GM23338 (cell line): ENCODE results near the gene SH3BP4. TPM values are rescaled to one million over a fixed set of nuclear protein-coding genes. Genes with fewer than 3 reads are reported as not detected.
A peak's percentile ranks its signal among the peaks of the same experiment; 100 is the strongest.

Experiments
- ATAC-seq: fragments of 200-7000 bp; cut with Tn5 transposase; 3 replicates; pipeline ENCODE4 v1.9.1; 2020
- DNase-seq: peaks from one replicate; pipeline ENCODE4 v3.0.0-alpha.2; 2015; ENCODE audit warnings: low spot score
- H2AFZ ChIP-seq: fragments of 200-600 bp; sonication (generic); 2 replicates; pipeline ENCODE4 v1.8.0; 2016; ENCODE audit warnings: antibody characterized with exemption, mild to moderate bottlenecking, moderate library complexity
- H3F3A ChIP-seq: fragments of 200-600 bp; sonication (generic); replicated peaks from 2 replicates; pipeline ENCODE4 v1.8.0; 2017; ENCODE audit warnings: antibody characterized with exemption, mixed run types, low read depth
- H3K27ac ChIP-seq: fragments of 200-600 bp; sonication (generic); 2 replicates; pipeline ENCODE4 v1.6.1; 2016; ENCODE audit warnings: low read depth
- H3K27me3 ChIP-seq: fragments of 200-600 bp; sonication (generic); 2 replicates; pipeline ENCODE4 v1.8.0; 2016; ENCODE audit warnings: mild to moderate bottlenecking, mixed run types, moderate library complexity; ENCODE audit not compliant: insufficient read depth
- H3K36me3 ChIP-seq: fragments of 200-600 bp; sonication (generic); 2 replicates; pipeline ENCODE4 v1.8.0; 2016; ENCODE audit warnings: mild to moderate bottlenecking; ENCODE audit not compliant: insufficient read depth
- H3K4me1 ChIP-seq: fragments of 200-600 bp; sonication (generic); 2 replicates; pipeline ENCODE4 v1.8.0; 2016; ENCODE audit warnings: mild to moderate bottlenecking, moderate library complexity; ENCODE audit not compliant: insufficient read depth
- H3K4me2 ChIP-seq: fragments of 200-600 bp; sonication (generic); 2 replicates; pipeline ENCODE4 v1.7.1; 2017; ENCODE audit warnings: mixed run types
- H3K4me3 ChIP-seq: fragments of 200-600 bp; sonication (generic); 2 replicates; pipeline ENCODE4 v1.6.1; 2016; ENCODE audit warnings: mixed run types
- H3K79me2 ChIP-seq: fragments of 200-600 bp; sonication (generic); replicated peaks from 2 replicates; pipeline ENCODE4 v1.8.0; 2017; ENCODE audit warnings: mild to moderate bottlenecking; ENCODE audit not compliant: insufficient read depth
- H3K9me2 ChIP-seq: fragments of 200-600 bp; sonication (generic); 2 replicates; pipeline ENCODE4 v1.8.0; 2017; ENCODE audit not compliant: insufficient read depth
- H4K20me1 ChIP-seq: fragments of 200-600 bp; sonication (generic); replicated peaks from 2 replicates; pipeline ENCODE4 v1.8.0; 2017; ENCODE audit warnings: mild to moderate bottlenecking; ENCODE audit not compliant: insufficient read depth
- H3K27ac Mint-ChIP-seq: 2 replicates; pipeline ENCODE4 v1.8.0; 2020; ENCODE audit warnings: inconsistent platforms, mild to moderate bottlenecking, moderate library complexity, mixed read lengths
- H3K27me3 Mint-ChIP-seq: 3 replicates; pipeline ENCODE4 v1.8.0; 2022; ENCODE audit warnings: low read depth, mild to moderate bottlenecking, moderate library complexity, mixed read lengths, inconsistent platforms; ENCODE audit not compliant: insufficient read depth, poor library complexity
- H3K36me3 Mint-ChIP-seq: 3 replicates; pipeline ENCODE4 v1.8.0; 2021; ENCODE audit warnings: low read depth, mild to moderate bottlenecking, inconsistent platforms, moderate library complexity, mixed read lengths
- H3K4me1 Mint-ChIP-seq: 3 replicates; pipeline ENCODE4 v1.8.0; 2020; ENCODE audit warnings: mild to moderate bottlenecking, inconsistent platforms, mixed read lengths
- H3K4me3 Mint-ChIP-seq: 3 replicates; pipeline ENCODE4 v1.8.0; 2021; ENCODE audit warnings: moderate library complexity, mild to moderate bottlenecking, inconsistent platforms, mixed read lengths
- H3K9me3 Mint-ChIP-seq: 3 replicates; pipeline ENCODE4 v1.8.0; 2020; ENCODE audit warnings: moderate library complexity, mild to moderate bottlenecking, inconsistent platforms, mixed read lengths
- CREB1 ChIP-seq: fragments of 250-450 bp; sonication (Bioruptor Pico); IDR thresholded peaks from 2 replicates; pipeline ENCODE4 v1.5.0; 2020; ENCODE audit warnings: low read depth, mild to moderate bottlenecking, moderate library complexity
- JUNB ChIP-seq: IDR thresholded peaks from one replicate; pipeline ENCODE4 v1.6.1; 2016; ENCODE audit warnings: antibody characterized with exemption; ENCODE audit not compliant: unreplicated experiment
- POLR2AphosphoS5 ChIP-seq: IDR thresholded peaks from 2 replicates; pipeline ENCODE4 v1.6.1; 2016; ENCODE audit warnings: antibody characterized with exemption, low read depth
- ZNF114 ChIP-seq: fragments of 250-450 bp; sonication (Bioruptor Pico); IDR thresholded peaks from 2 replicates; pipeline ENCODE4 v1.5.0; 2020; ENCODE audit warnings: mild to moderate bottlenecking, moderate library complexity
- ZNF331 ChIP-seq: fragments of 250-450 bp; sonication (Bioruptor Pico); IDR thresholded peaks from 2 replicates; pipeline ENCODE4 v1.5.0; 2020; ENCODE audit warnings: low read depth, mild to moderate bottlenecking, moderate library complexity
- polyA plus RNA-seq: library from polyadenylated mRNA; unstranded; fragments of >200 nt; fragmentation: Nextera tagmentation; extraction: Ambion mirVana; gene quantifications from 2 replicates; pipeline ENCODE4 v1.2.1, GENCODE V29; 2016
- total RNA-seq: library from RNA; depleted of rRNA; stranded (reverse); fragments of >200 nt; shearing (Covaris generic); gene quantifications from 2 replicates; pipeline ENCODE4 v1.2.3, GENCODE V29; 2014
- TF ChIP-seq, protein P1 (sequence below): fragments of 250-450 bp; sonication (Bioruptor Pico); IDR thresholded peaks from 2 replicates; pipeline ENCODE4 v1.5.0; 2020; ENCODE audit warnings: mild to moderate bottlenecking, moderate library complexity
- TF ChIP-seq, protein P2 (sequence below): IDR thresholded peaks from 2 replicates; pipeline ENCODE4 v1.6.1; 2016; ENCODE audit warnings: antibody characterized with exemption
- TF ChIP-seq, protein P3 (sequence below), 2 experiments: fragments of 200-600 bp in 1 of 2; sonication (generic) in 1 of 2; conservative IDR thresholded peaks; 2 replicates each; pipeline versions ENCODE4 v1.5.1 to v1.6.1; 2016 to 2017; ENCODE audit warnings: antibody characterized with exemption in 2 of 2, low read depth in 2 of 2, mild to moderate bottlenecking in 2 of 2, moderate library complexity in 1 of 2

SH3BP4 gene
- total and polyA plus RNA-seq, 2 experiments from 2014 or later, result 15.6 to 50.9 TPM

DNA sequence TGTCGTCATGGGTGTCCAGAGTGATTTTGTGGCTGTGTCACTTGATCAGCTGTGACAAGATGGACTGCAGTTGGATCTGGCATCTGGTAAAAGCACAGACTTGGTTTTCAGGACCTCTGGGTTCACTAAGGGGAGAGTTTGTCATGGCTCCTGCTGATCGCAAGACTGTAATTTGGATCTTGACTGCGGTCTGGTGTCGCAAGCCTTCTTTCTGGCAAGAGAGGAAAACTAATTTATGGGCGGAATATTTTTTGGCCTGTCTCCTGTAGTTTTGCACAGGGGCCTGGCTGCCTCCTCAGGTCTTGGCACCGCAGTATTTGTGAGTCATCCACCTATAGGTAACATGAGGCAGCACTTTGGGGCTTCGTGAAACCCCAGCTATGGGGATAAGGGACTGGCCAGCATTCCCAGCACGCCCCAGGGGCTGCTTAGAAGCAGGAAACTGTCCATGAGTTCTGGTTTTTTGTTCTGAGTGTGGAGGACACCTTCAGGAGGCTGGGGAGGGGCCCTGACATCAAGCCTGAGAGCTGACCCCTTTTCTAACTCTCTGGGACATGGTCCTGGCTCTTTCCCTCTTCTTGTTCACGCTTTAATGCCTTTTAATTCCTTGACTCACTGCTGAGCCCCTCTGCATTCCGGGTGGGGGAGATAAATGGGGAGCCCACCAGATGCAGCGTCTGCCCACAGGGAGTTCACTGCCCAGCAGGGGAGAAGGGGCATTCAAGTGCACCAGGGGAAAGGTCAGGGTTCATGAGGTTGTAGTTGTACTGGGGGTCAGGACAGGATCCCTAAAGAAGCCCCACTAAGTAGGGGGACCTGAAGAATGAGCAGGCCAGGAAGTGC, 12.2 kb downstream of the SH3BP4 start:
- peaks cover 32% of the 10 kb centered on the region for H3K4me1 ChIP-seq
- no peak overlapping the region for H3K4me2 ChIP-seq
- H3K4me1 Mint-ChIP-seq, result peaks cover 48% of the 10 kb centered on the region
- no peak for ATAC-seq
- H3K4me3 ChIP-seq, result no peak overlapping the region
- peaks cover 57% of the 10 kb centered on the region for H4K20me1 ChIP-seq
- peaks cover 6% of the 10 kb centered on the region; the same call in 2 of the 3 replicates for H3K36me3 Mint-ChIP-seq
- H3F3A ChIP-seq, result no peaks in the 10 kb centered on the region; the same call in 1 of the 2 replicates
- no peaks in the 10 kb centered on the region for H3K9me3 Mint-ChIP-seq
- H2AFZ ChIP-seq, result no peak overlapping the region
- H3K79me2 ChIP-seq, result peaks cover 100% of the 10 kb centered on the region
- no peak overlapping the region for H3K4me3 Mint-ChIP-seq
- no peaks in the 10 kb centered on the region for H3K27me3 ChIP-seq
- H3K27me3 Mint-ChIP-seq, result peaks cover 8% of the 10 kb centered on the region
- DNase-seq, result no peak
- 0 out of 2 replicates have a peak overlapping the region, but pooled peaks have one; percentile 31 for H3K27ac Mint-ChIP-seq
- H3K27ac ChIP-seq, result no peak overlapping the region
- no peaks in the 10 kb centered on the region for H3K36me3 ChIP-seq
- no peaks in the 10 kb centered on the region for H3K9me2 ChIP-seq
- TF ChIP-seq POLR2AphosphoS5 (no peak), ZNF331 (CRISPR knock-in tag) (no peak), ZNF114 (CRISPR knock-in tag) (no peak), CREB1 (no peak), JUNB (no peak)
- TF ChIP-seq, protein P1, sequence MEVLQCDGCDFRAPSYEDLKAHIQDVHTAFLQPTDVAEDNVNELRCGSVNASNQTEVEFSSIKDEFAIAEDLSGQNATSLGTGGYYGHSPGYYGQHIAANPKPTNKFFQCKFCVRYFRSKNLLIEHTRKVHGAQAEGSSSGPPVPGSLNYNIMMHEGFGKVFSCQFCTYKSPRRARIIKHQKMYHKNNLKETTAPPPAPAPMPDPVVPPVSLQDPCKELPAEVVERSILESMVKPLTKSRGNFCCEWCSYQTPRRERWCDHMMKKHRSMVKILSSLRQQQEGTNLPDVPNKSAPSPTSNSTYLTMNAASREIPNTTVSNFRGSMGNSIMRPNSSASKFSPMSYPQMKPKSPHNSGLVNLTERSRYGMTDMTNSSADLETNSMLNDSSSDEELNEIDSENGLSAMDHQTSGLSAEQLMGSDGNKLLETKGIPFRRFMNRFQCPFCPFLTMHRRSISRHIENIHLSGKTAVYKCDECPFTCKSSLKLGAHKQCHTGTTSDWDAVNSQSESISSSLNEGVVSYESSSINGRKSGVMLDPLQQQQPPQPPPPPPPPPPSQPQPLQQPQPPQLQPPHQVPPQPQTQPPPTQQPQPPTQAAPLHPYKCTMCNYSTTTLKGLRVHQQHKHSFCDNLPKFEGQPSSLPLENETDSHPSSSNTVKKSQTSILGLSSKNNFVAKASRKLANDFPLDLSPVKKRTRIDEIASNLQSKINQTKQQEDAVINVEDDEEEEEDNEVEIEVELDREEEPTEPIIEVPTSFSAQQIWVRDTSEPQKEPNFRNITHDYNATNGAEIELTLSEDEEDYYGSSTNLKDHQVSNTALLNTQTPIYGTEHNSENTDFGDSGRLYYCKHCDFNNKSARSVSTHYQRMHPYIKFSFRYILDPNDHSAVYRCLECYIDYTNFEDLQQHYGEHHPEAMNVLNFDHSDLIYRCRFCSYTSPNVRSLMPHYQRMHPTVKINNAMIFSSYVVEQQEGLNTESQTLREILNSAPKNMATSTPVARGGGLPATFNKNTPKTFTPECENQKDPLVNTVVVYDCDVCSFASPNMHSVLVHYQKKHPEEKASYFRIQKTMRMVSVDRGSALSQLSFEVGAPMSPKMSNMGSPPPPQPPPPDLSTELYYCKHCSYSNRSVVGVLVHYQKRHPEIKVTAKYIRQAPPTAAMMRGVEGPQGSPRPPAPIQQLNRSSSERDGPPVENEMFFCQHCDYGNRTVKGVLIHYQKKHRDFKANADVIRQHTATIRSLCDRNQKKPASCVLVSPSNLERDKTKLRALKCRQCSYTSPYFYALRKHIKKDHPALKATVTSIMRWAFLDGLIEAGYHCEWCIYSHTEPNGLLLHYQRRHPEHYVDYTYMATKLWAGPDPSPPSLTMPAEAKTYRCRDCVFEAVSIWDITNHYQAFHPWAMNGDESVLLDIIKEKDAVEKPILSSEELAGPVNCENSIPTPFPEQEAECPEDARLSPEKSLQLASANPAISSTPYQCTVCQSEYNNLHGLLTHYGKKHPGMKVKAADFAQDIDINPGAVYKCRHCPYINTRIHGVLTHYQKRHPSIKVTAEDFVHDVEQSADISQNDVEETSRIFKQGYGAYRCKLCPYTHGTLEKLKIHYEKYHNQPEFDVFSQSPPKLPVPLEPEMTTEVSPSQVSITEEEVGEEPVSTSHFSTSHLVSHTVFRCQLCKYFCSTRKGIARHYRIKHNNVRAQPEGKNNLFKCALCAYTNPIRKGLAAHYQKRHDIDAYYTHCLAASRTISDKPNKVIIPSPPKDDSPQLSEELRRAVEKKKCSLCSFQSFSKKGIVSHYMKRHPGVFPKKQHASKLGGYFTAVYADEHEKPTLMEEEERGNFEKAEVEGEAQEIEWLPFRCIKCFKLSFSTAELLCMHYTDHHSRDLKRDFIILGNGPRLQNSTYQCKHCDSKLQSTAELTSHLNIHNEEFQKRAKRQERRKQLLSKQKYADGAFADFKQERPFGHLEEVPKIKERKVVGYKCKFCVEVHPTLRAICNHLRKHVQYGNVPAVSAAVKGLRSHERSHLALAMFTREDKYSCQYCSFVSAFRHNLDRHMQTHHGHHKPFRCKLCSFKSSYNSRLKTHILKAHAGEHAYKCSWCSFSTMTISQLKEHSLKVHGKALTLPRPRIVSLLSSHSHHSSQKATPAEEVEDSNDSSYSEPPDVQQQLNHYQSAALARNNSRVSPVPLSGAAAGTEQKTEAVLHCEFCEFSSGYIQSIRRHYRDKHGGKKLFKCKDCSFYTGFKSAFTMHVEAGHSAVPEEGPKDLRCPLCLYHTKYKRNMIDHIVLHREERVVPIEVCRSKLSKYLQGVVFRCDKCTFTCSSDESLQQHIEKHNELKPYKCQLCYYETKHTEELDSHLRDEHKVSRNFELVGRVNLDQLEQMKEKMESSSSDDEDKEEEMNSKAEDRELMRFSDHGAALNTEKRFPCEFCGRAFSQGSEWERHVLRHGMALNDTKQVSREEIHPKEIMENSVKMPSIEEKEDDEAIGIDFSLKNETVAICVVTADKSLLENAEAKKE (CRISPR knock-in tag), result no peak
- TF ChIP-seq, protein P2, sequence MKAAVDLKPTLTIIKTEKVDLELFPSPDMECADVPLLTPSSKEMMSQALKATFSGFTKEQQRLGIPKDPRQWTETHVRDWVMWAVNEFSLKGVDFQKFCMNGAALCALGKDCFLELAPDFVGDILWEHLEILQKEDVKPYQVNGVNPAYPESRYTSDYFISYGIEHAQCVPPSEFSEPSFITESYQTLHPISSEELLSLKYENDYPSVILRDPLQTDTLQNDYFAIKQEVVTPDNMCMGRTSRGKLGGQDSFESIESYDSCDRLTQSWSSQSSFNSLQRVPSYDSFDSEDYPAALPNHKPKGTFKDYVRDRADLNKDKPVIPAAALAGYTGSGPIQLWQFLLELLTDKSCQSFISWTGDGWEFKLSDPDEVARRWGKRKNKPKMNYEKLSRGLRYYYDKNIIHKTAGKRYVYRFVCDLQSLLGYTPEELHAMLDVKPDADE, result no peak
- TF ChIP-seq, protein P3, sequence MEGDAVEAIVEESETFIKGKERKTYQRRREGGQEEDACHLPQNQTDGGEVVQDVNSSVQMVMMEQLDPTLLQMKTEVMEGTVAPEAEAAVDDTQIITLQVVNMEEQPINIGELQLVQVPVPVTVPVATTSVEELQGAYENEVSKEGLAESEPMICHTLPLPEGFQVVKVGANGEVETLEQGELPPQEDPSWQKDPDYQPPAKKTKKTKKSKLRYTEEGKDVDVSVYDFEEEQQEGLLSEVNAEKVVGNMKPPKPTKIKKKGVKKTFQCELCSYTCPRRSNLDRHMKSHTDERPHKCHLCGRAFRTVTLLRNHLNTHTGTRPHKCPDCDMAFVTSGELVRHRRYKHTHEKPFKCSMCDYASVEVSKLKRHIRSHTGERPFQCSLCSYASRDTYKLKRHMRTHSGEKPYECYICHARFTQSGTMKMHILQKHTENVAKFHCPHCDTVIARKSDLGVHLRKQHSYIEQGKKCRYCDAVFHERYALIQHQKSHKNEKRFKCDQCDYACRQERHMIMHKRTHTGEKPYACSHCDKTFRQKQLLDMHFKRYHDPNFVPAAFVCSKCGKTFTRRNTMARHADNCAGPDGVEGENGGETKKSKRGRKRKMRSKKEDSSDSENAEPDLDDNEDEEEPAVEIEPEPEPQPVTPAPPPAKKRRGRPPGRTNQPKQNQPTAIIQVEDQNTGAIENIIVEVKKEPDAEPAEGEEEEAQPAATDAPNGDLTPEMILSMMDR (conservative IDR thresholded peaks at IDR 0.05; ENCODE audit: low read depth in 2 of 2), result no peak
